Transverse colon (tissue), 4 donors: Measurements from ENCODE around the gene FOXJ3. TPM values are rescaled to one million over a fixed set of nuclear protein-coding genes. Genes with fewer than 3 reads are reported as not detected.

Source experiments
- DNase-seq: peaks from one replicate; pipeline ENCODE4 v3.0.0-alpha.2; 2019
- H3K27ac ChIP-seq, 4 donors: fragments of 200-600 bp; sonication (generic); 2 replicates each; pipeline ENCODE4 v1.5.1; 2016 to 2018; ENCODE audit warnings: inconsistent platforms in 4 of 4
- H3K27me3 ChIP-seq: fragments of 200-600 bp; sonication (generic); 2 replicates; pipeline ENCODE4 v1.5.1; 2017; ENCODE audit warnings: inconsistent platforms
- H3K36me3 ChIP-seq, 4 donors: fragments of 200-600 bp; sonication (generic); 2 replicates each; pipeline ENCODE4 v1.5.1; 2017 to 2019; ENCODE audit warnings: inconsistent platforms in 4 of 4
- H3K4me1 ChIP-seq, 4 donors: fragments of 200-600 bp; sonication (generic); 2 replicates each; pipeline ENCODE4 v1.5.1; 2017 to 2020; ENCODE audit warnings: inconsistent platforms in 4 of 4
- H3K4me3 ChIP-seq, 4 donors: fragments of 200-600 bp; sonication (generic); 1 replicate in 1 of 4; 2 replicates in 3 of 4; pipeline versions ENCODE4 v1.5.1 to v1.6.1; 2017 to 2019; ENCODE audit warnings: inconsistent platforms in 4 of 4
- H3K9me3 ChIP-seq, 2 donors: fragments of 200-600 bp; sonication (generic); 2 replicates each; pipeline ENCODE4 v1.5.1; 2017 to 2019; ENCODE audit warnings: inconsistent platforms in 2 of 2
- EP300 ChIP-seq: sonication (generic); formaldehyde crosslinking; IDR thresholded peaks from one replicate; pipeline ENCODE4 v1.6.1; 2017; ENCODE audit warnings: antibody characterized with exemption, low read depth
- POLR2A ChIP-seq: fragments of 450-650 bp; IDR thresholded peaks from one replicate; pipeline ENCODE4 v1.6.1; 2016; ENCODE audit warnings: antibody characterized with exemption, mild to moderate bottlenecking, moderate library complexity
- POLR2AphosphoS5 ChIP-seq, 3 donors: sonication (generic); formaldehyde crosslinking; IDR thresholded peaks; one replicate each; pipeline ENCODE4 v1.6.1; 2016; ENCODE audit warnings: antibody characterized with exemption in 3 of 3
- WGBS, 2 donors: methylation state at CpG; one replicate each; pipeline ENCODE4 v1.1.5; 2018; ENCODE audit warnings: low coverage in 1 of 2; 5-methylcytosine and 5-hydroxymethylcytosine counted together
- in situ Hi-C, 4 donors: fragments of 200-750 bp; cut with MboI; loops; one replicate each; pipeline versions ENCODE4 v1.15.0 to v1.15.1; 2017; ENCODE audit warnings: low sequenced_read_pairs in 3 of 4, low pct_ligation_motif_present in 1 of 4, low pct_unique_long_range_greater_than_20kb in 1 of 4
- intact Hi-C: fragments of 100-400 bp; cut with DNase I; formaldehyde crosslinking; loops from one replicate; pipeline ENCODE4 v1.15.1; 2023; ENCODE audit warnings: low total_unique reads
- total RNA-seq, 4 donors: library from RNA; depleted of rRNA; stranded (reverse); fragments of >200 nt; gene quantifications; one replicate each; pipeline ENCODE4 v1.1.0, GENCODE V29; 2016
- TF ChIP-seq, protein P1 (sequence below), 5 experiments: fragments of 200-600 bp in 3 of 5; fragments of 450-650 bp in 2 of 5; sonication (generic) in 3 of 5; IDR thresholded peaks; 1 replicate in 2 of 5; 2 replicates in 3 of 5; pipeline ENCODE4 v1.5.1; 2016 to 2017; ENCODE audit warnings: antibody characterized with exemption in 5 of 5, inconsistent platforms in 3 of 5, mild to moderate bottlenecking in 2 of 5, moderate library complexity in 1 of 5

FOXJ3 gene
- total RNA-seq, 4 donors from 2014 or later: 18.5 to 62.1 (median 38.6) TPM

GRCh38 chr1:42317308-42317707 is 17.7 kb downstream of the FOXJ3 start:
- Histone ChIP-seq H3K9me3 (no peaks in the 10 kb centered on the region), H3K27me3 (no peaks in the 10 kb centered on the region), H3K4me3 (no peak overlapping the region), H3K36me3 (no peaks in the 10 kb centered on the region), H3K27ac (no peak overlapping the region), H3K4me1 (peaks cover 24 to 87% (median 70%) of the 10 kb centered on the region in 4 donors)
- no peak for DNase-seq
- 47 to 81% methylated on average over 1 of the region's 1 CpG for WGBS, 2 donors
- TF ChIP-seq, protein P1, sequence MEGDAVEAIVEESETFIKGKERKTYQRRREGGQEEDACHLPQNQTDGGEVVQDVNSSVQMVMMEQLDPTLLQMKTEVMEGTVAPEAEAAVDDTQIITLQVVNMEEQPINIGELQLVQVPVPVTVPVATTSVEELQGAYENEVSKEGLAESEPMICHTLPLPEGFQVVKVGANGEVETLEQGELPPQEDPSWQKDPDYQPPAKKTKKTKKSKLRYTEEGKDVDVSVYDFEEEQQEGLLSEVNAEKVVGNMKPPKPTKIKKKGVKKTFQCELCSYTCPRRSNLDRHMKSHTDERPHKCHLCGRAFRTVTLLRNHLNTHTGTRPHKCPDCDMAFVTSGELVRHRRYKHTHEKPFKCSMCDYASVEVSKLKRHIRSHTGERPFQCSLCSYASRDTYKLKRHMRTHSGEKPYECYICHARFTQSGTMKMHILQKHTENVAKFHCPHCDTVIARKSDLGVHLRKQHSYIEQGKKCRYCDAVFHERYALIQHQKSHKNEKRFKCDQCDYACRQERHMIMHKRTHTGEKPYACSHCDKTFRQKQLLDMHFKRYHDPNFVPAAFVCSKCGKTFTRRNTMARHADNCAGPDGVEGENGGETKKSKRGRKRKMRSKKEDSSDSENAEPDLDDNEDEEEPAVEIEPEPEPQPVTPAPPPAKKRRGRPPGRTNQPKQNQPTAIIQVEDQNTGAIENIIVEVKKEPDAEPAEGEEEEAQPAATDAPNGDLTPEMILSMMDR (IDR thresholded peaks at IDR 0.05): no peak
- TF ChIP-seq POLR2AphosphoS5 (IDR thresholded peaks at IDR 0.05): no peak
- no peak for TF ChIP-seq POLR2A
- TF ChIP-seq EP300: no peak
- intact Hi-C loops (no loop called here), in situ Hi-C loops (no loop called here)

- TF ChIP-seq POLR2AphosphoS5 (IDR thresholded peaks at IDR 0.05): no peak
- TF ChIP-seq, protein P1 (IDR thresholded peaks at IDR 0.05): no peak
- no peak for TF ChIP-seq EP300
- no peak for TF ChIP-seq POLR2A
- H3K27ac ChIP-seq: peak overlapping the region in 1 of 4 donors; percentile 61
- in situ Hi-C loops: no loop called here
- H3K9me3 ChIP-seq: no peaks in the 10 kb centered on the region
- no peak overlapping the region for H3K4me3 ChIP-seq
- no peak for DNase-seq
- peaks cover 23 to 83% (median 69%) of the 10 kb centered on the region in 4 donors for H3K4me1 ChIP-seq
- H3K36me3 ChIP-seq: no peaks in the 10 kb centered on the region
- intact Hi-C loops: no loop called here
- H3K27me3 ChIP-seq: no peaks in the 10 kb centered on the region
- 54 to 73% methylated on average over 2 of the region's 2 CpGs for WGBS, 2 donors
These were observed 18.7 kb downstream of the FOXJ3 start for GRCh38 chr1:42316292-42316691.

DNA sequence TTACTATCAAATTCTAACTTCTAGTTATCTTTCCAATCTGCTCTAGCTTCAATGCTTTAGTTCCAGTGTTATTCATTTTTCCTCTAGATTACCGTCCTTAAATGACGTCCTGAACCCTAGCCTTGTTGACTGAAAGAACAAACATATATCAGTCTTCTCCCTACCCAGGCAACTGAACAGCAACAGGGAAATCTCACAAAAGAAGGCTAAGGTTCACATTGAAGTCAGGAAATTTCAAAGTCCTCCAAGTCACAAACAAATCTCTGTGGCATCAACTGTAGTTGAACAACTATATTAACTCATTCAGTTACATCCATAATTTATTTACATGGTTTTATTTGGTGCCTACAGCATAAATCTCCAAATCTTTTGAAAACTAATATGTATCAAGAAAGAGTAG is 19.5 kb downstream of the FOXJ3 start:
- in situ Hi-C loops (no loop called here), intact Hi-C loops (no loop called here)
- H3K27me3 ChIP-seq: no peaks in the 10 kb centered on the region
- H3K36me3 ChIP-seq: no peaks in the 10 kb centered on the region
- H3K4me3 ChIP-seq: no peak overlapping the region
- peaks cover 16 to 79% (median 62%) of the 10 kb centered on the region in 4 donors for H3K4me1 ChIP-seq
- H3K27ac ChIP-seq: peak overlapping the region; percentile 45 to 61 (median 56)
- WGBS, 2 donors: 46 to 50% methylated on average over 2 of the region's 2 CpGs
- TF ChIP-seq EP300 (no peak), POLR2AphosphoS5 (IDR thresholded peaks at IDR 0.05) (peak in 1 of 3 donors; percentile 33)
- TF ChIP-seq, protein P1 (IDR thresholded peaks at IDR 0.05): no peak
- DNase-seq: no peak
- H3K9me3 ChIP-seq: no peaks in the 10 kb centered on the region

GRCh38 chr1:42313970-42314369 is 21.1 kb downstream of the FOXJ3 start:
- Histone ChIP-seq H3K9me3 (no peaks in the 10 kb centered on the region), H3K4me3 (no peak overlapping the region), H3K27me3 (no peaks in the 10 kb centered on the region), H3K27ac (peak overlapping the region in 3 of 4 donors; percentile 33 to 58 (median 41)), H3K36me3 (no peaks in the 10 kb centered on the region), H3K4me1 (peaks cover 5 to 64% (median 47%) of the 10 kb centered on the region in 4 donors)
- TF ChIP-seq POLR2AphosphoS5 (IDR thresholded peaks at IDR 0.05) (no peak), EP300 (no peak), POLR2A (no peak)
- TF ChIP-seq, protein P1 (IDR thresholded peaks at IDR 0.05): no peak
- no peak for DNase-seq
- intact Hi-C loops: no loop called here
- WGBS, 2 donors: 83% methylated on average over 3 of the region's 3 CpGs; no CpG with 5 or more reads in 1 of the 2 donors
- in situ Hi-C loops: no loop called here
